ENCODE data around the gene PROS1. TPM values are rescaled to one million over a fixed set of nuclear protein-coding genes. Genes with fewer than 3 reads are reported as not detected.
"Not testable (repeated sequence)": the region's sequence is repeated elsewhere in the genome, so short reads cannot be mapped to it uniquely, and the experiment has no call there.

The PROS1 gene
- total and polyA plus RNA-seq, 3 experiments from 2014 or later: 0.22 to 0.40 TPM; not detected in 1

DNA sequence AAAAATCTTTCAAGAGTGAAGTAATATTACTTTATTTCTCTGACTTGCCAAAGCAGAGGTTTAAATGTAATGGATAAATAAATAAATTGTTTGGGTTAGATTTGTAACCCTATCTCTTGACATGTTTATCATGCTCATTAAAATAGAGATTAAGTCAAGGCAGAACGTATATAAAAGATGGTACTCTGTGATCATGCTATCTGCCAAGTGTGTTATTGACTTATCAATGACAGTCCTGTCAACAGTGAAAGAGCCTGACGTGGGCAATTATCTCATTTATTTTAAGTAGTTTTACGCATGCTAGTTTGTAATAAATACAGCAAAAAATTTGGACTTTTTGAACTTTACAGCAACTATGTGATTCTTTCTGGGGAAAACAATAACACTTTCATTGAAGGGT lies 43.7 kb downstream of the PROS1 start:
- DNase-seq: no peak
- H3K4me3 ChIP-seq (ENCODE audit: low read length): no peak overlapping the region
- Mint-ChIP-seq H3K27ac (no peak overlapping the region), H3K36me3 (no peaks in the 10 kb centered on the region), H3K9me3 (no peaks in the 10 kb centered on the region), H3K4me1 (no peaks in the 10 kb centered on the region), H3K4me3 (no peak overlapping the region), H3K27me3 (peaks cover 0 to 2% of the 10 kb centered on the region in 2 donors)
- no peaks in the 10 kb centered on the region for H3K4me1 ChIP-seq (ENCODE audit: insufficient read depth, low read length)
- H3K27me3 ChIP-seq (ENCODE audit: insufficient read depth, low read length, poor library complexity, severe bottlenecking): no peaks in the 10 kb centered on the region
- no peaks in the 10 kb centered on the region for H3K36me3 ChIP-seq (ENCODE audit: insufficient read depth, low read length)
- no peak overlapping the region for H3K27ac ChIP-seq (ENCODE audit: low read depth, low read length)
- POLR2A ChIA-PET: no interaction called here
- CTCF ChIA-PET: no interaction called here
- no peaks in the 10 kb centered on the region for H3K9me3 ChIP-seq (ENCODE audit: low read length)

DNA sequence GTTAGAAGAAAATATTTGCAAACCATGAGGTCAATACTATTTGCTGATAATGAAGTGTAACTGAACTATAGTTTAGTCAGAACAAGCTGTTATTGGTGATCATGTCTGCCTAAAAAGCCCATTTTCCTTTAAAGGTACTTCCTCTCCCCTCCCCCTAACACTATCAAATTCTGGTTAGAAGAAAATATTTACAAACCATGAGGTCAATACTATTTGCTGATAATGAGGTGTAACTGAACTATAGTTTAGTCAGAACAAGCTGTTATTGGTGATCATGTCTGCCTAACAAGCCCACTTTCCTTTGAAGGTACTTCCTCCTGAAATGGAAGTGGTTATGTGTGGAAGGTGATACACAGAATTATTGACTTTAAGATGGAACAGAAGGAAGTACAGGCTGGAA lies 46.9 kb downstream of the PROS1 start:
- ChIA-PET CTCF (no interaction called here), POLR2A (no interaction called here)
- Mint-ChIP-seq H3K9me3 (no peaks in the 10 kb centered on the region), H3K27me3 (peaks cover 0 to 2% of the 10 kb centered on the region in 2 donors), H3K4me1 (no peaks in the 10 kb centered on the region), H3K4me3 (no peak overlapping the region), H3K36me3 (no peaks in the 10 kb centered on the region), H3K27ac (no peak overlapping the region)
- Histone ChIP-seq H3K4me3 (ENCODE audit: low read length) (no peak overlapping the region), H3K4me1 (ENCODE audit: insufficient read depth, low read length) (no peaks in the 10 kb centered on the region), H3K27me3 (ENCODE audit: insufficient read depth, low read length, poor library complexity, severe bottlenecking) (no peaks in the 10 kb centered on the region), H3K36me3 (ENCODE audit: insufficient read depth, low read length) (no peaks in the 10 kb centered on the region), H3K27ac (ENCODE audit: low read depth, low read length) (no peak overlapping the region), H3K9me3 (ENCODE audit: low read length) (no peaks in the 10 kb centered on the region)
- no peak for DNase-seq

DNA sequence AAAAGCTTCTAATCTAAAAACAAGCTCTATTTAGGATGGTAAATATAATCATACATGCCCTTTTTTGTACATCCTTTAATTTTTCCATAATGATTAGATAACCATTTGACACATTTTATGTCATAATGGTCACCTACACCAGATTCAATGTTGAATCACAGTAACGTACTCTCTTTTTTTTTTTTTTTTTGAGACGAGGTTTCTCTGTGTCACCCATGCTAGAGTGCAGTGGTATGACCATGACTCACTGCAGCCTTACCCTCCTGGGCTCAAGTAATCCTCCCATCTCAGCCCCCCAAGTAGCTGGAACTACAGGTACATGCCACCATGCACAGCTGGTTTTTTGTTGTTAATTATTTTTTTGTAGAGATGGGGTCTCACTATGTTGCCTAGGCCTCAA lies 49.2 kb downstream of the PROS1 start:
- H3K9me3 Mint-ChIP-seq: no peaks in the 10 kb centered on the region
- H3K36me3 Mint-ChIP-seq: no peaks in the 10 kb centered on the region
- H3K4me3 ChIP-seq (ENCODE audit: low read length): no peak overlapping the region
- POLR2A ChIA-PET: no interaction called here
- no peaks in the 10 kb centered on the region for H3K27me3 ChIP-seq (ENCODE audit: insufficient read depth, low read length, poor library complexity, severe bottlenecking)
- no peaks in the 10 kb centered on the region for H3K9me3 ChIP-seq (ENCODE audit: low read length)
- H3K36me3 ChIP-seq (ENCODE audit: insufficient read depth, low read length): no peaks in the 10 kb centered on the region
- no peak overlapping the region for H3K27ac ChIP-seq (ENCODE audit: low read depth, low read length)
- H3K4me3 Mint-ChIP-seq: no peak overlapping the region
- DNase-seq: no peak
- H3K4me1 Mint-ChIP-seq: no peaks in the 10 kb centered on the region
- CTCF ChIA-PET: no interaction called here
- H3K4me1 ChIP-seq (ENCODE audit: insufficient read depth, low read length): no peaks in the 10 kb centered on the region
- H3K27me3 Mint-ChIP-seq: peaks cover 0 to 2% of the 10 kb centered on the region in 2 donors
- no peak overlapping the region for H3K27ac Mint-ChIP-seq

DNA sequence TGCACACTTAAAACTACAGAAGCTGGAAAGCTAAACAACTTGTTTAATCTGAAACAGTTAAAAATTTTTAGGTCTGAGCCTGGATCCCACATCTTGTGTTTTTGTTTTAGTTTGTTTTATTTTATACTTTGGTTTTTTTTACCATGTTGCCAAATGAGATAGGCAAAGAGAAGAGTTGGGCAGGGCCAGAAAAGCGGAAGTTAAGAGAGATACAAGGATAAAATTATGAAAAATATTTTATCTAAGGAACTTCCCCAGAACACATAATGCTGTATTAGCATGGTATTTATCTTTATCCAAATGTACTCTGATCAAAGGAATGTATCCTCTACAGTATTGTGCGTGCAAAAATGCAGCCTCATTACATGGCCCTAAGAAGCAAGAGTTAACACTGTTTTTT lies 50.7 kb downstream of the PROS1 start:
- peaks cover 0 to 2% of the 10 kb centered on the region in 2 donors for H3K27me3 Mint-ChIP-seq
- H3K36me3 ChIP-seq (ENCODE audit: insufficient read depth, low read length): no peaks in the 10 kb centered on the region
- H3K36me3 Mint-ChIP-seq: no peaks in the 10 kb centered on the region
- no peaks in the 10 kb centered on the region for H3K9me3 Mint-ChIP-seq
- no peak overlapping the region for H3K4me3 Mint-ChIP-seq
- no peaks in the 10 kb centered on the region for H3K27me3 ChIP-seq (ENCODE audit: insufficient read depth, low read length, poor library complexity, severe bottlenecking)
- no peak overlapping the region for H3K4me3 ChIP-seq (ENCODE audit: low read length)
- no peak overlapping the region for H3K27ac ChIP-seq (ENCODE audit: low read depth, low read length)
- no peak for DNase-seq
- no peaks in the 10 kb centered on the region for H3K4me1 Mint-ChIP-seq
- no peaks in the 10 kb centered on the region for H3K4me1 ChIP-seq (ENCODE audit: insufficient read depth, low read length)
- ChIA-PET CTCF (no interaction called here), POLR2A (no interaction called here)
- no peaks in the 10 kb centered on the region for H3K9me3 ChIP-seq (ENCODE audit: low read length)
- H3K27ac Mint-ChIP-seq: no peak overlapping the region

DNA sequence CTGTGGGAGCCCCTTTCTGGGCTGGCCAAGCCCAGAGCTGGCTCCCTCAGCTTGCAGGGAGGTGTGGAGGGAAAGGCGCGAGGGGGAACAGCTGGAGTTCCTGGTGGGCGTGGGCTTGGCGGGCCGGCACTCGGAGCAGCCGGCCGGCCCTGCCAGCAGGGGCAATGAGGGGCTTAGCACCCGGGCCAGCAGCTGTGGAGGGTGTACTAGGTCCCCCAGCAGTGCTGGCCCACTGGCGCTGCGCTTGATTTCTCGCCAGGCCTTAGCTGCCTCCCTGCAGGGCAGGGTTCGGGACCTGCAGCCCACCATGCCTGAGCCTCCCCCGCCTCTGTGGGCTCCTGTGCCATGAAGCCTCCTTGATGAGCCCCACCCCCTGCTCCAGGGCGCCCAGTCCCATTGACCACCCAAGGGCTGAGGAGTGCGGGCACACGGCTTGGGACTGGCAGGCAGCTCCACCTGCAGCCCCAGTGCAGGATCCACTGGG lies 56.1 kb downstream of the PROS1 start:
- H3K4me3 Mint-ChIP-seq; H3K27ac Mint-ChIP-seq; H3K9me3 Mint-ChIP-seq; H3K4me1 Mint-ChIP-seq; H3K27ac ChIP-seq (ENCODE audit: low read depth, low read length); H3K27me3 ChIP-seq (ENCODE audit: insufficient read depth, low read length, poor library complexity, severe bottlenecking); H3K4me1 ChIP-seq (ENCODE audit: insufficient read depth, low read length); H3K36me3 Mint-ChIP-seq; CTCF ChIA-PET; DNase-seq; H3K9me3 ChIP-seq (ENCODE audit: low read length); H3K27me3 Mint-ChIP-seq; H3K4me3 ChIP-seq (ENCODE audit: low read length); H3K36me3 ChIP-seq (ENCODE audit: insufficient read depth, low read length); POLR2A ChIA-PET: not testable (repeated sequence)

DNA sequence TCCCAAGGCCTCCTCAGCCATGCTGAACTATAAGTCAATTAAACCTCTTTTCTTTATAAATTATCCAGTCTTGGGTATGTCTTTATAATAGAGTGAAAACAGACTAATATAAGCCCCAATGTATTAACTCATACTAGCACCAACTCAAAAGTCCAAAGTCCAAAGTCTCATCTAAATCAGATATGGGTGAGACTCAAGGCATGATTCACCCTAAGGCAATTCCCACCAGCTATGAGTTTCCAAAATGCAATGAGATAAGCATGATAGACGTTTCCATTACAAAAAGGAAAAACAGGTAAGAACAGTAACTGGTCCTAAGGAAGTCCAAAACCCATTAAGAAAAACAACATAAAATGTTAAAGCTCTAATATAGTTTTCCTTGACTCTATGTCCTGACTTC lies 60.1 kb downstream of the PROS1 start:
- H3K27ac Mint-ChIP-seq; H3K4me1 Mint-ChIP-seq; POLR2A ChIA-PET; H3K36me3 ChIP-seq (ENCODE audit: insufficient read depth, low read length); H3K4me3 ChIP-seq (ENCODE audit: low read length); H3K9me3 Mint-ChIP-seq; H3K27me3 Mint-ChIP-seq; H3K4me3 Mint-ChIP-seq; H3K36me3 Mint-ChIP-seq; H3K27me3 ChIP-seq (ENCODE audit: insufficient read depth, low read length, poor library complexity, severe bottlenecking); H3K27ac ChIP-seq (ENCODE audit: low read depth, low read length); DNase-seq; H3K4me1 ChIP-seq (ENCODE audit: insufficient read depth, low read length); H3K9me3 ChIP-seq (ENCODE audit: low read length): not testable (repeated sequence)
- CTCF ChIA-PET: interaction anchor here (0.6 kb wide), 1 partner anchor 46 kb away, joined by 3 read pairs; no protein-coding TSS in a partner anchor

DNA sequence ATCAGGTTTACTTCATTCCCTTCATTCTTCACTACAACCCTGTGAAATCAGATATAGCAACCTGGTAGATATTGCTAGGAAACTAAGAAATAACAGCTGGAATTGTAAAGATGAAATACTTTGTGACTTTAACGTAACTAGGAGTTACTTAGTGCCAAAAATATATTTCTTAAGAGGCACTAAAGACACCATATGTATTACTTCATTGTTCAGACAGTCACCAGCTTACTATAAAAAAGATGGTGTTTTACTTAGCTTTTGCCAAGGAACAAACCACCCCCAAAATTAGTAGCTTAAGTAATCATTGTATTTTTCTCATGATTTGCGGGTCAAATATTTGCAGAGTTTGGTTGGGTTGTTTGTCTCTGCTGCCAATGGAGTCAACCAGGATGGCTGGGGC lies 62.5 kb downstream of the PROS1 start:
- CTCF ChIA-PET: no interaction called here
- no peaks in the 10 kb centered on the region for H3K4me1 Mint-ChIP-seq
- H3K27me3 Mint-ChIP-seq: no peaks in the 10 kb centered on the region
- H3K9me3 ChIP-seq (ENCODE audit: low read length): no peaks in the 10 kb centered on the region
- no peaks in the 10 kb centered on the region for H3K36me3 ChIP-seq (ENCODE audit: insufficient read depth, low read length)
- H3K36me3 Mint-ChIP-seq: no peaks in the 10 kb centered on the region
- no peak overlapping the region for H3K27ac ChIP-seq (ENCODE audit: low read depth, low read length)
- POLR2A ChIA-PET: no interaction called here
- H3K27me3 ChIP-seq (ENCODE audit: insufficient read depth, low read length, poor library complexity, severe bottlenecking): no peaks in the 10 kb centered on the region
- DNase-seq: no peak
- no peaks in the 10 kb centered on the region for H3K9me3 Mint-ChIP-seq
- no peak overlapping the region for H3K27ac Mint-ChIP-seq
- H3K4me3 ChIP-seq (ENCODE audit: low read length): no peak overlapping the region
- H3K4me1 ChIP-seq (ENCODE audit: insufficient read depth, low read length): no peaks in the 10 kb centered on the region
- no peak overlapping the region for H3K4me3 Mint-ChIP-seq

DNA sequence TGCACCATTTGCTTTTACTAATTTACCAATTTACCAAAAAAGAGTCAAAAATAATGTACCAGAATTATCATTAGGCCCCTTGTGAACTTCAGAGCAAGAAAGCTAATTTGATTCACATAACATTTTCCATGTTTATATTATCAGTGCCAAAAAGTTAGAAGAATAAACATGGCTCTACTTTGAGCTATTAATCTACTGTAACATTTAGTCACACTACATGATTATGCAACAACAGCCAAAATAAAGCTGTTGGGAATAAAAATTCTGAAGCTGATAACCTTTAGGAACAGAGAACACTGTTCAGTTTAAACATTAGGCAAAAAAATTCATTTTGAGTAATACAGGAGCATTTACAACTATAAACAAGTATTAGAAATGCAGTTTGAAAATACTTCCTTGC lies 63.6 kb downstream of the PROS1 start:
- H3K4me1 Mint-ChIP-seq: no peaks in the 10 kb centered on the region
- POLR2A ChIA-PET: no interaction called here

DNA sequence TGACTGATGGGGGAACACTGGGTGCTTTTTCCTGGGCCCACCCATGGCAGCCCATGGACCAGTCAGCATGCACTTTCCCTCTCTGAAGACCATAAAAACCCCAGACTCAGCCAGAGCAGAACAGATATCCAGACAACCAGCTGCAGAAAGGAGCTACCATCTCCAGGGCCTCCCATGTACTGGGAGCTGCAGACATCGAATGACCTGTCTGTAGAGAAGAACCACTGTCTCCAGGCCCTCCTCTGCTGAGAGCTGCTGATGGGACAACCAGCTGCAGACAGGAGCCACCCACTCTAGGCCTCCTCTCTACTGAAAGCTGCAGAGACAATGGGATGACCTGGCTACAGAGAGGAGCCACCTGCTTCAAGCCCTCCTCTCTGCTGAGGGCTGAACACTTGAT lies 66.6 kb downstream of the PROS1 start:
- H3K4me3 ChIP-seq (ENCODE audit: low read length): no peak overlapping the region
- H3K4me3 Mint-ChIP-seq: no peak overlapping the region

More for the DNA sequence above, 63.6 kb downstream of the PROS1 start:
- no peaks in the 10 kb centered on the region for H3K9me3 Mint-ChIP-seq
- CTCF ChIA-PET: no interaction called here
- Histone ChIP-seq H3K4me3 (ENCODE audit: low read length) (no peak overlapping the region), H3K27ac (ENCODE audit: low read depth, low read length) (no peak overlapping the region), H3K4me1 (ENCODE audit: insufficient read depth, low read length) (no peaks in the 10 kb centered on the region), H3K9me3 (ENCODE audit: low read length) (no peaks in the 10 kb centered on the region), H3K27me3 (ENCODE audit: insufficient read depth, low read length, poor library complexity, severe bottlenecking) (no peaks in the 10 kb centered on the region), H3K36me3 (ENCODE audit: insufficient read depth, low read length) (no peaks in the 10 kb centered on the region)
- no peak overlapping the region for H3K27ac Mint-ChIP-seq
- H3K4me3 Mint-ChIP-seq: no peak overlapping the region
- H3K27me3 Mint-ChIP-seq: no peaks in the 10 kb centered on the region
- H3K36me3 Mint-ChIP-seq: no peaks in the 10 kb centered on the region
- no peak for DNase-seq

More for the DNA sequence above, 66.6 kb downstream of the PROS1 start:
- DNase-seq: no peak
- Mint-ChIP-seq H3K36me3 (no peaks in the 10 kb centered on the region), H3K27ac (no peak overlapping the region), H3K9me3 (no peaks in the 10 kb centered on the region), H3K27me3 (no peaks in the 10 kb centered on the region), H3K4me1 (no peaks in the 10 kb centered on the region)
- Histone ChIP-seq H3K27me3 (ENCODE audit: insufficient read depth, low read length, poor library complexity, severe bottlenecking) (no peaks in the 10 kb centered on the region), H3K36me3 (ENCODE audit: insufficient read depth, low read length) (no peaks in the 10 kb centered on the region), H3K4me1 (ENCODE audit: insufficient read depth, low read length) (no peaks in the 10 kb centered on the region), H3K27ac (ENCODE audit: low read depth, low read length) (no peak overlapping the region), H3K9me3 (ENCODE audit: low read length) (no peaks in the 10 kb centered on the region)
- ChIA-PET POLR2A (no interaction called here), CTCF (no interaction called here)

Measured in CD8-positive, alpha-beta memory T cell (primary cell).